ENCODE measurements around the gene OR2D2.
"Not testable (repeated sequence)": the region's sequence is repeated elsewhere in the genome, so short reads cannot be mapped to it uniquely, and the experiment has no call there.

OR2D2 gene

GRCh38 chr11:6864438-6864837 lies 27.9 kb downstream of the OR2D2 start:
- TF ChIP-seq CTCF (IDR thresholded peaks at IDR 0.05; ENCODE audit: low read depth, low read length, missing control alignments): no peak
- H3K4me3 ChIP-seq (replicated peaks; ENCODE audit: low read depth, low read length): no peak overlapping the region
- peak; percentile 24 for DNase-seq (ENCODE audit: extremely low read depth, low read depth)

- no peak for TF ChIP-seq CTCF (IDR thresholded peaks at IDR 0.05; ENCODE audit: low read depth, low read length, missing control alignments)
- peak; percentile 22 for DNase-seq (ENCODE audit: extremely low read depth, low read depth)
Measured at GRCh38 chr11:6862961-6863360, 29.3 kb downstream of the OR2D2 start, which contains the start of gene OR10A2. OR10A2 (plus strand) TSS chr11:6863057; CDS start chr11:6869755, 6,698 bp downstream.

GRCh38 chr11:6856871-6857270 lies 35.4 kb downstream of the OR2D2 start:
- TF ChIP-seq CTCF (IDR thresholded peaks at IDR 0.05; ENCODE audit: low read depth, low read length, missing control alignments): no peak
- DNase-seq (ENCODE audit: extremely low read depth, low read depth): no peak
- no peak overlapping the region for H3K4me3 ChIP-seq (replicated peaks; ENCODE audit: low read depth, low read length)

More at GRCh38 chr11:6862961-6863360, 29.3 kb downstream of the OR2D2 start, which contains the start of gene OR10A2:
- H3K4me3 ChIP-seq (replicated peaks; ENCODE audit: low read depth, low read length): no peak within 1 kb of the TSS

GRCh38 chr11:6855971-6856541 lies 36.2 kb downstream of the OR2D2 start:
- TF ChIP-seq CTCF (IDR thresholded peaks at IDR 0.05; ENCODE audit: low read depth, low read length, missing control alignments): no peak
- no peak for DNase-seq (ENCODE audit: extremely low read depth, low read depth)
- H3K4me3 ChIP-seq (replicated peaks; ENCODE audit: low read depth, low read length): no peak overlapping the region

GRCh38 chr11:6854801-6855200 lies 37.5 kb downstream of the OR2D2 start:
- not testable (repeated sequence) for H3K4me3 ChIP-seq (replicated peaks; ENCODE audit: low read depth, low read length)

DNA sequence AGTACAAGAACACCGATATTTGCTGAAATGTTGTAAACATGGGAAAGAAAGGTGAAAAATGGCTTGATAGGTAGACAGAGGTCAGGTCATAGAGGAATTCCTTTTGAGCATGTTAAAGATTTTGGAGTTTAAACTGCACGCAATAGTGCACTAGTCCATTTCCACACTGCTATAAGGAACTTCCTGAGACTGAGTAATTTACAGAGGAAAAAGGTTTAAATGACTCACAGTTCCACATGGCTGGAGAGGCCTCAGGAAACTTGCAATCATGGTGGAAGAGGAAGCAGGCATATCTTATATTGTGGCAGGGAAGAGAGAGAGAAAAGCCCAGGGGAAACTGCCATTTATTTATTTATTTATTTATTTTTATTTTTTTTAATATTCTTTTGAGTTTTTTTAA lies 41.8 kb downstream of the OR2D2 start:
- TF ChIP-seq CTCF (IDR thresholded peaks at IDR 0.05; ENCODE audit: low read depth, low read length, missing control alignments): no peak
- H3K4me3 ChIP-seq (replicated peaks; ENCODE audit: low read depth, low read length): no peak overlapping the region
- DNase-seq (ENCODE audit: extremely low read depth, low read depth): no peak

More at GRCh38 chr11:6854801-6855200, 37.5 kb downstream of the OR2D2 start:
- DNase-seq (ENCODE audit: extremely low read depth, low read depth): not testable (repeated sequence)

- H3K4me3 ChIP-seq (replicated peaks; ENCODE audit: low read depth, low read length): no peak within 1 kb of the TSS
- no peak for TF ChIP-seq CTCF (IDR thresholded peaks at IDR 0.05; ENCODE audit: low read depth, low read length, missing control alignments)
- no peak for DNase-seq (ENCODE audit: extremely low read depth, low read depth)
Measured at GRCh38 chr11:6845383-6845782, 46.9 kb downstream of the OR2D2 start, which contains the start of gene OR10A5. OR10A5 (plus strand) TSS chr11:6845683; CDS start chr11:6845683, 0 bp downstream.

Measured in HFF-Myc (cell line).